ENCODE results near the gene TMEM178B. TPM values are rescaled to one million over a fixed set of nuclear protein-coding genes. Genes with fewer than 3 reads are reported as not detected.

TMEM178B gene
- total RNA-seq, 4 donors from 2014 or later, result 0.42 to 2.5 (median 0.92) TPM

GRCh38 chr7:141519623-141520022 is 445.8 kb downstream of the TMEM178B start:
- Histone ChIP-seq H3K36me3 (no peaks in the 10 kb centered on the region), H3K9me3 (no peaks in the 10 kb centered on the region), H3K4me3 (no peak overlapping the region), H3K27ac (replicated peaks in 1 of 4) (no peak overlapping the region), H3K4me1 (no peaks in the 10 kb centered on the region), H3K27me3 (no peaks in the 10 kb centered on the region)
- intact Hi-C loops (cut with DNase I), result no loop called here
- TF ChIP-seq, protein P1, sequence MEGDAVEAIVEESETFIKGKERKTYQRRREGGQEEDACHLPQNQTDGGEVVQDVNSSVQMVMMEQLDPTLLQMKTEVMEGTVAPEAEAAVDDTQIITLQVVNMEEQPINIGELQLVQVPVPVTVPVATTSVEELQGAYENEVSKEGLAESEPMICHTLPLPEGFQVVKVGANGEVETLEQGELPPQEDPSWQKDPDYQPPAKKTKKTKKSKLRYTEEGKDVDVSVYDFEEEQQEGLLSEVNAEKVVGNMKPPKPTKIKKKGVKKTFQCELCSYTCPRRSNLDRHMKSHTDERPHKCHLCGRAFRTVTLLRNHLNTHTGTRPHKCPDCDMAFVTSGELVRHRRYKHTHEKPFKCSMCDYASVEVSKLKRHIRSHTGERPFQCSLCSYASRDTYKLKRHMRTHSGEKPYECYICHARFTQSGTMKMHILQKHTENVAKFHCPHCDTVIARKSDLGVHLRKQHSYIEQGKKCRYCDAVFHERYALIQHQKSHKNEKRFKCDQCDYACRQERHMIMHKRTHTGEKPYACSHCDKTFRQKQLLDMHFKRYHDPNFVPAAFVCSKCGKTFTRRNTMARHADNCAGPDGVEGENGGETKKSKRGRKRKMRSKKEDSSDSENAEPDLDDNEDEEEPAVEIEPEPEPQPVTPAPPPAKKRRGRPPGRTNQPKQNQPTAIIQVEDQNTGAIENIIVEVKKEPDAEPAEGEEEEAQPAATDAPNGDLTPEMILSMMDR (IDR thresholded peaks at IDR 0.05), result no peak
- TF ChIP-seq POLR2A (IDR thresholded peaks at IDR 0.05; ENCODE audit: low read depth), result no peak
- TF ChIP-seq EP300 (IDR thresholded peaks at IDR 0.05), result no peak
- TF ChIP-seq POLR2AphosphoS5 (IDR thresholded peaks at IDR 0.05), result no peak
- DNase-seq (ENCODE audit: extremely low spot score), result no peak
- WGBS, result 89% methylated on average over 4 of the region's 4 CpGs

DNA sequence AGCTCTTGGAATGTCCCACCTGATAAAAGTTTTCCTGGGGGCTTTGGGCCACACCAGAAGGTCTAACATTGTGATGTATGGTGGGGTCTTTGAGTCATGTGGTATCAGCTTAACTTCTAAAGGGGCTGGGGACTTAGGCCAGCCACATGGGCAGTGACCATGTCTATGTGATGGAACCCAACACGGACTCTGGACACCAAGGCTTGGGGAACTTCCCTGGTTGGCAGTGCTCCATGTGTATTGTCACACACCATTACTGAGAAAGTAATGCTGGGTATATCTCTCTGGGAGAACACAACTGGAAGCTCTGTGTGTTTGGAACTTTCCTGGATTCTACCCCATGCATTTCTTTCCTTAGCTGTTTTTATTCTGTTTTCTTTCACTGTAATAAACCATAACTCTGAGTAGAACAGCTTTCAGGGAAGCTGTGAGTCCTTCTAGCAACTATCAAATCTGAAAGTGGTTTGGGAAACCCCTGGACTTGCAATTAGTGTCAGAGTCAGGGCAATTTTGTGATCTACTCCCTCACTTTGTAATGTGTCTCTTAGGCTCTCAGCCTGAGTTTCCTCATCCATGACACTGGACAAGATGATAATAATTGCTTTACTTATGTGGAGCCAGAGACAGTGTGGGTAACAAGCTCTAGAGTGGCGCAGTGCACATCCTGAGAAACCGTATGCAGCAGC is 448.9 kb downstream of the TMEM178B start:
- no peaks in the 10 kb centered on the region for H3K36me3 ChIP-seq
- no peak overlapping the region for H3K27ac ChIP-seq (replicated peaks in 1 of 4)
- intact Hi-C loops (cut with DNase I), result no loop called here
- no peaks in the 10 kb centered on the region for H3K4me1 ChIP-seq
- DNase-seq (ENCODE audit: extremely low spot score), result no peak
- WGBS, result 78% methylated on average over 3 of the region's 3 CpGs
- peaks cover 0 to 3% (median 0%) of the 10 kb centered on the region in 4 donors for H3K27me3 ChIP-seq
- TF ChIP-seq POLR2AphosphoS5 (IDR thresholded peaks at IDR 0.05), result no peak
- TF ChIP-seq, protein P1 (IDR thresholded peaks at IDR 0.05), result no peak
- no peak for TF ChIP-seq POLR2A (IDR thresholded peaks at IDR 0.05; ENCODE audit: low read depth)
- no peak for TF ChIP-seq EP300 (IDR thresholded peaks at IDR 0.05)
- H3K9me3 ChIP-seq, result no peaks in the 10 kb centered on the region
- H3K4me3 ChIP-seq, result no peak overlapping the region

DNA sequence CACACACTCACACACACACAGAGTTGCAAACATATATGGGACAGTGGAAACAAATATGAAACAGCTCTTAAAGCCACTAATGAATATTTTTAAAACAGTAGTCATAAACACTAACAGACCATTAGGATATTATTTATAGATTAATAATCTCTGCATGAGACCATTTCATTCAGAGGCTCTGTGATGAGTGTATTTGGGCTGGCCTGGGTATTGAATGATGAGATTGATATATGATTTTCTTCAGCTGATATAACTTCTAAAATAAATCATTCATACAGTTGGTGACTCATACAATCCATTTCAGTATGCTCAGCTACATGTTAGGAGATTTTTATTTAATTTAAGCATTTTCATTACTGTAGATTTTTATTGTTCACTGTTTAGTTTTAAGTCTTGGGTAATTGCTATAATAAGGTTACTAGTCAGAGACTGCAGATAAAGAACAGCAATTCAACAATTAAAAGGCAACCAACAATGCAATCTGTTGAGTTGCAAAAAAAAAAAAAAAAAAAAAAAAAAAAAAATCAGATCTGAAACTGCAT is 452.2 kb downstream of the TMEM178B start:
- H3K27ac ChIP-seq (replicated peaks in 1 of 4), result no peak overlapping the region
- TF ChIP-seq POLR2A (IDR thresholded peaks at IDR 0.05; ENCODE audit: low read depth) (no peak), EP300 (IDR thresholded peaks at IDR 0.05) (no peak)
- H3K4me1 ChIP-seq, result no peaks in the 10 kb centered on the region
- no peaks in the 10 kb centered on the region for H3K36me3 ChIP-seq
- intact Hi-C loops (cut with DNase I), result no loop called here
- H3K9me3 ChIP-seq, result no peaks in the 10 kb centered on the region
- DNase-seq (ENCODE audit: extremely low spot score), result no peak
- H3K4me3 ChIP-seq, result no peak overlapping the region
- H3K27me3 ChIP-seq, result peaks cover 0 to 8% (median 0%) of the 10 kb centered on the region in 4 donors

GRCh38 chr7:141527076-141527475 is 453.2 kb downstream of the TMEM178B start:
- H3K27ac ChIP-seq (replicated peaks in 1 of 4), result no peak overlapping the region
- intact Hi-C loops (cut with DNase I), result no loop called here
- H3K4me3 ChIP-seq, result no peak overlapping the region
- peaks cover 0 to 8% (median 0%) of the 10 kb centered on the region in 4 donors for H3K27me3 ChIP-seq
- no peaks in the 10 kb centered on the region for H3K9me3 ChIP-seq
- 94% methylated on average over 4 of the region's 4 CpGs for WGBS
- DNase-seq (ENCODE audit: extremely low spot score), result no peak
- TF ChIP-seq, protein P1 (IDR thresholded peaks at IDR 0.05), result no peak
- TF ChIP-seq POLR2AphosphoS5 (IDR thresholded peaks at IDR 0.05) (no peak), POLR2A (IDR thresholded peaks at IDR 0.05; ENCODE audit: low read depth) (no peak), EP300 (IDR thresholded peaks at IDR 0.05) (no peak)
- H3K36me3 ChIP-seq, result no peaks in the 10 kb centered on the region
- no peaks in the 10 kb centered on the region for H3K4me1 ChIP-seq

DNA sequence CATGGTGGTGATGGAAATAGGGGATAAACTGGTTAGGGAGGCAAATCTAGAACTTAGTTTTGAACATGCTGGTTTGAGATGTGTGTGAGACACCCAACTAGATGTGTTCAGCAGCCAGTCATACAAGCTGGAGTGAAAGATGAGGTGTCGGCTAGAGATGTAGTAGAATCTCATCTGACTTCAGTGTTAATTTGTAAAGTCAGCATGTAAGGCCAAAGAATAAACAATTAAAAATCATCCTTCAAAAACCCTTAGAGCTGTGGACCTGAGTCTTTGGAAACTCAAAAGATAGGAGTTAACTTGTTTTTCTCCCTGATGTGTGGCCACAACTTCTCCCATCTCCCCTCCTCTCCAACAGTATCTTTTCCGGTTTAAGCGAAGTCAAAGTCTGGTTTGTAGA is 454.5 kb downstream of the TMEM178B start:
- intact Hi-C loops (cut with DNase I), result no loop called here
- WGBS, result 94% methylated on average over 3 of the region's 3 CpGs

More for the DNA sequence above, 454.5 kb downstream of the TMEM178B start:
- TF ChIP-seq, protein P1 (IDR thresholded peaks at IDR 0.05), result no peak
- TF ChIP-seq POLR2AphosphoS5 (IDR thresholded peaks at IDR 0.05) (no peak), EP300 (IDR thresholded peaks at IDR 0.05) (no peak), POLR2A (IDR thresholded peaks at IDR 0.05; ENCODE audit: low read depth) (no peak)
- no peak overlapping the region for H3K27ac ChIP-seq (replicated peaks in 1 of 4)
- H3K9me3 ChIP-seq, result no peaks in the 10 kb centered on the region
- peaks cover 0 to 4% (median 2%) of the 10 kb centered on the region in 4 donors for H3K4me1 ChIP-seq
- H3K27me3 ChIP-seq, result peaks cover 0 to 8% (median 0%) of the 10 kb centered on the region in 4 donors
- DNase-seq (ENCODE audit: extremely low spot score), result no peak
- no peak overlapping the region for H3K4me3 ChIP-seq
- no peaks in the 10 kb centered on the region for H3K36me3 ChIP-seq

Small RNAs within 50 kb of the gene (small RNA-seq; reads per million reads assigned to genes)
- gene AC006362.1 (0 reads per million in 3 donors), gene RNU4-74P (0 reads per million in 3 donors)

Other genes with a start within 250 kb of the TMEM178B start
- gene BRAF, start 149.1 kb upstream of the TMEM178B start, total RNA-seq, result 10 to 100 TPM; 34.0 to 50.7 (median 36.8) TPM
- gene MRPS33, start 59.1 kb upstream of the TMEM178B start, total RNA-seq, result 10 to 100 TPM; 13.6 to 27.8 (median 25.3) TPM

Data from esophagus muscularis mucosa (tissue), 4 donors.